Prostate gland (tissue), 2 donors: ENCODE results near the gene UBR4.

ENCODE experiments used
- POLR2AphosphoS5 ChIP-seq: sonication (generic); formaldehyde crosslinking; IDR thresholded peaks from one replicate; pipeline ENCODE4 v1.6.1; 2017; ENCODE audit warnings: antibody characterized with exemption
- TF ChIP-seq, protein P1 (sequence below), 4 experiments: fragments of 200-600 bp in 2 of 4; fragments of 450-650 bp in 2 of 4; sonication (generic) in 2 of 4; IDR thresholded peaks; 1 replicate in 3 of 4; 2 replicates in 1 of 4; pipeline ENCODE4 v1.5.1; 2016 to 2019; ENCODE audit warnings: antibody characterized with exemption in 4 of 4, mild to moderate bottlenecking in 2 of 4, moderate library complexity in 2 of 4

DNA sequence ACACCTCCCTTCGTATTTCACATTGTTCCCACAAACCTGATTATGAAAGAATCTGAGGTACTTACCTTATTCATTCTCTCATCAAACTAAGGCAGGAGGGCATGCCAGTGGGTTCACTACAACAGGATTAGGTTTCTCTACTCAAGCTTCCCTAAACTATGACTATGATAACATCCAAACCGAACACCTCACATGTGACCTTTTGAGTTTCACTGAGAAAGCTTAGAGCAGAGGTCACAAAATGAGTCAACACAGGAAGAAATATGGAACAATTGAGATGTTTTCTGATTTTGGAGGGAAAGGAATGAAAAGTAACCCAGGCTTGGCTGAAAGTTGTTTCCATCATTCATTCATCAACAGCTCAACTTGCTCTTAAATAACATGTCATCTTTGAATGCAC is 24.1 kb downstream of the UBR4 start:
- TF ChIP-seq, protein P1, sequence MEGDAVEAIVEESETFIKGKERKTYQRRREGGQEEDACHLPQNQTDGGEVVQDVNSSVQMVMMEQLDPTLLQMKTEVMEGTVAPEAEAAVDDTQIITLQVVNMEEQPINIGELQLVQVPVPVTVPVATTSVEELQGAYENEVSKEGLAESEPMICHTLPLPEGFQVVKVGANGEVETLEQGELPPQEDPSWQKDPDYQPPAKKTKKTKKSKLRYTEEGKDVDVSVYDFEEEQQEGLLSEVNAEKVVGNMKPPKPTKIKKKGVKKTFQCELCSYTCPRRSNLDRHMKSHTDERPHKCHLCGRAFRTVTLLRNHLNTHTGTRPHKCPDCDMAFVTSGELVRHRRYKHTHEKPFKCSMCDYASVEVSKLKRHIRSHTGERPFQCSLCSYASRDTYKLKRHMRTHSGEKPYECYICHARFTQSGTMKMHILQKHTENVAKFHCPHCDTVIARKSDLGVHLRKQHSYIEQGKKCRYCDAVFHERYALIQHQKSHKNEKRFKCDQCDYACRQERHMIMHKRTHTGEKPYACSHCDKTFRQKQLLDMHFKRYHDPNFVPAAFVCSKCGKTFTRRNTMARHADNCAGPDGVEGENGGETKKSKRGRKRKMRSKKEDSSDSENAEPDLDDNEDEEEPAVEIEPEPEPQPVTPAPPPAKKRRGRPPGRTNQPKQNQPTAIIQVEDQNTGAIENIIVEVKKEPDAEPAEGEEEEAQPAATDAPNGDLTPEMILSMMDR (IDR thresholded peaks at IDR 0.05) = no peak
- TF ChIP-seq POLR2AphosphoS5 = no peak
